Kasumi-1 (cell line): Measurements from ENCODE around the gene SEPHS1.
"Not testable (repeated sequence)": the region's sequence is repeated elsewhere in the genome, so short reads cannot be mapped to it uniquely, and the experiment has no call there.

ENCODE experiments used
- DNase-seq, 2 experiments: peaks; one replicate each; lab custom pipeline; 2025; lab: John Stamatoyannopoulos, UW

The SEPHS1 gene

GRCh38 chr10:13365243-13365642 lies 17.1 kb upstream of the SEPHS1 start:
- no peak for DNase-seq

- no peak for DNase-seq
Measured at GRCh38 chr10:13360587-13360986, 12.5 kb upstream of the SEPHS1 start.

GRCh38 chr10:13356392-13356791 lies 8.3 kb upstream of the SEPHS1 start:
- DNase-seq, result no peak

GRCh38 chr10:13354783-13355182 lies 6.7 kb upstream of the SEPHS1 start:
- no peak for DNase-seq

- DNase-seq, result no peak
Measured at GRCh38 chr10:13352519-13352918, 4.4 kb upstream of the SEPHS1 start.

GRCh38 chr10:13351340-13351915 lies 3.3 kb upstream of the SEPHS1 start:
- DNase-seq, result no peak

- DNase-seq, result peak; percentile 46 to 66
Measured at GRCh38 chr10:13349463-13350274, 1.6 kb upstream of the SEPHS1 start.

GRCh38 chr10:13347500-13348156 lies 465 bp downstream of the SEPHS1 start:
- peak; percentile 70 to 81 for DNase-seq

- DNase-seq, result no peak
Measured at GRCh38 chr10:13347043-13347499, 1.0 kb downstream of the SEPHS1 start.

GRCh38 chr10:13346283-13347042 lies 1.6 kb downstream of the SEPHS1 start:
- DNase-seq, result peak in 1 of 2 experiments; percentile 32

GRCh38 chr10:13340626-13341376 lies 7.3 kb downstream of the SEPHS1 start:
- DNase-seq, result no peak

- no peak for DNase-seq
Measured at GRCh38 chr10:13340068-13340467, 8.0 kb downstream of the SEPHS1 start.

- DNase-seq, result no peak
Measured at GRCh38 chr10:13338390-13339110, 9.5 kb downstream of the SEPHS1 start.

- no peak for DNase-seq
Measured at GRCh38 chr10:13337827-13338196, 10.3 kb downstream of the SEPHS1 start.

- DNase-seq, result no peak
Measured at GRCh38 chr10:13337128-13337826, 10.8 kb downstream of the SEPHS1 start.

- DNase-seq, result peak; percentile 49 to 67
Measured at GRCh38 chr10:13335881-13336280, 12.2 kb downstream of the SEPHS1 start.

GRCh38 chr10:13334556-13334955 lies 13.5 kb downstream of the SEPHS1 start:
- DNase-seq, result no peak

- no peak for DNase-seq
Measured at GRCh38 chr10:13331646-13332045, 16.4 kb downstream of the SEPHS1 start.

- DNase-seq, result not testable (repeated sequence)
Measured at GRCh38 chr10:13330980-13331379, 17.1 kb downstream of the SEPHS1 start.

- DNase-seq, result no peak
Measured at GRCh38 chr10:13329565-13329964, 18.5 kb downstream of the SEPHS1 start.
